GM23338 (cell line): ENCODE data around the gene C2CD3. TPM values are rescaled to one million over a fixed set of nuclear protein-coding genes. Genes with fewer than 3 reads are reported as not detected.

Source experiments
- ATAC-seq: fragments of 200-7000 bp; cut with Tn5 transposase; 3 replicates; pipeline ENCODE4 v1.9.1; 2020
- DNase-seq: peaks from one replicate; pipeline ENCODE4 v3.0.0-alpha.2; 2015; ENCODE audit warnings: low spot score
- H2AFZ ChIP-seq: fragments of 200-600 bp; sonication (generic); 2 replicates; pipeline ENCODE4 v1.8.0; 2016; ENCODE audit warnings: antibody characterized with exemption, mild to moderate bottlenecking, moderate library complexity
- H3F3A ChIP-seq: fragments of 200-600 bp; sonication (generic); replicated peaks from 2 replicates; pipeline ENCODE4 v1.8.0; 2017; ENCODE audit warnings: antibody characterized with exemption, mixed run types, low read depth
- H3K27ac ChIP-seq: fragments of 200-600 bp; sonication (generic); 2 replicates; pipeline ENCODE4 v1.6.1; 2016; ENCODE audit warnings: low read depth
- H3K27me3 ChIP-seq: fragments of 200-600 bp; sonication (generic); 2 replicates; pipeline ENCODE4 v1.8.0; 2016; ENCODE audit warnings: mild to moderate bottlenecking, mixed run types, moderate library complexity; ENCODE audit not compliant: insufficient read depth
- H3K36me3 ChIP-seq: fragments of 200-600 bp; sonication (generic); 2 replicates; pipeline ENCODE4 v1.8.0; 2016; ENCODE audit warnings: mild to moderate bottlenecking; ENCODE audit not compliant: insufficient read depth
- H3K4me1 ChIP-seq: fragments of 200-600 bp; sonication (generic); 2 replicates; pipeline ENCODE4 v1.8.0; 2016; ENCODE audit warnings: mild to moderate bottlenecking, moderate library complexity; ENCODE audit not compliant: insufficient read depth
- H3K4me2 ChIP-seq: fragments of 200-600 bp; sonication (generic); 2 replicates; pipeline ENCODE4 v1.7.1; 2017; ENCODE audit warnings: mixed run types
- H3K4me3 ChIP-seq: fragments of 200-600 bp; sonication (generic); 2 replicates; pipeline ENCODE4 v1.6.1; 2016; ENCODE audit warnings: mixed run types
- H3K79me2 ChIP-seq: fragments of 200-600 bp; sonication (generic); replicated peaks from 2 replicates; pipeline ENCODE4 v1.8.0; 2017; ENCODE audit warnings: mild to moderate bottlenecking; ENCODE audit not compliant: insufficient read depth
- H3K9me2 ChIP-seq: fragments of 200-600 bp; sonication (generic); 2 replicates; pipeline ENCODE4 v1.8.0; 2017; ENCODE audit not compliant: insufficient read depth
- H4K20me1 ChIP-seq: fragments of 200-600 bp; sonication (generic); replicated peaks from 2 replicates; pipeline ENCODE4 v1.8.0; 2017; ENCODE audit warnings: mild to moderate bottlenecking; ENCODE audit not compliant: insufficient read depth
- H3K27ac Mint-ChIP-seq: 2 replicates; pipeline ENCODE4 v1.8.0; 2020; ENCODE audit warnings: inconsistent platforms, mild to moderate bottlenecking, moderate library complexity, mixed read lengths
- H3K27me3 Mint-ChIP-seq: 3 replicates; pipeline ENCODE4 v1.8.0; 2022; ENCODE audit warnings: low read depth, mild to moderate bottlenecking, moderate library complexity, mixed read lengths, inconsistent platforms; ENCODE audit not compliant: insufficient read depth, poor library complexity
- H3K36me3 Mint-ChIP-seq: 3 replicates; pipeline ENCODE4 v1.8.0; 2021; ENCODE audit warnings: low read depth, mild to moderate bottlenecking, inconsistent platforms, moderate library complexity, mixed read lengths
- H3K4me1 Mint-ChIP-seq: 3 replicates; pipeline ENCODE4 v1.8.0; 2020; ENCODE audit warnings: mild to moderate bottlenecking, inconsistent platforms, mixed read lengths
- H3K4me3 Mint-ChIP-seq: 3 replicates; pipeline ENCODE4 v1.8.0; 2021; ENCODE audit warnings: moderate library complexity, mild to moderate bottlenecking, inconsistent platforms, mixed read lengths
- H3K9me3 Mint-ChIP-seq: 3 replicates; pipeline ENCODE4 v1.8.0; 2020; ENCODE audit warnings: moderate library complexity, mild to moderate bottlenecking, inconsistent platforms, mixed read lengths
- CREB1 ChIP-seq: fragments of 250-450 bp; sonication (Bioruptor Pico); IDR thresholded peaks from 2 replicates; pipeline ENCODE4 v1.5.0; 2020; ENCODE audit warnings: low read depth, mild to moderate bottlenecking, moderate library complexity
- EZH2 ChIP-seq: fragments of 200-600 bp; sonication (generic); IDR thresholded peaks from one replicate; pipeline ENCODE4 v1.8.0; 2017; ENCODE audit warnings: antibody characterized with exemption, mild to moderate bottlenecking, low read depth; ENCODE audit not compliant: unreplicated experiment
- EZH2phosphoT487 ChIP-seq: fragments of 200-600 bp; sonication (generic); IDR thresholded peaks from one replicate; pipeline ENCODE4 v1.8.1; 2018; ENCODE audit warnings: antibody characterized with exemption; ENCODE audit not compliant: unreplicated experiment
- JUNB ChIP-seq: IDR thresholded peaks from one replicate; pipeline ENCODE4 v1.6.1; 2016; ENCODE audit warnings: antibody characterized with exemption; ENCODE audit not compliant: unreplicated experiment
- NANOG ChIP-seq: IDR thresholded peaks from 2 replicates; pipeline ENCODE4 v1.6.1; 2016; ENCODE audit warnings: antibody characterized with exemption, borderline replicate concordance
- POLR2AphosphoS5 ChIP-seq: IDR thresholded peaks from 2 replicates; pipeline ENCODE4 v1.6.1; 2016; ENCODE audit warnings: antibody characterized with exemption, low read depth
- ZNF331 ChIP-seq: fragments of 250-450 bp; sonication (Bioruptor Pico); IDR thresholded peaks from 2 replicates; pipeline ENCODE4 v1.5.0; 2020; ENCODE audit warnings: low read depth, mild to moderate bottlenecking, moderate library complexity
- ZNF462 ChIP-seq: fragments of 250-450 bp; sonication (Bioruptor Pico); IDR thresholded peaks from 2 replicates; pipeline ENCODE4 v1.5.0; 2020; ENCODE audit warnings: mild to moderate bottlenecking, moderate library complexity
- polyA plus RNA-seq: library from polyadenylated mRNA; unstranded; fragments of >200 nt; fragmentation: Nextera tagmentation; extraction: Ambion mirVana; gene quantifications from 2 replicates; pipeline ENCODE4 v1.2.1, GENCODE V29; 2016
- total RNA-seq: library from RNA; depleted of rRNA; stranded (reverse); fragments of >200 nt; shearing (Covaris generic); gene quantifications from 2 replicates; pipeline ENCODE4 v1.2.3, GENCODE V29; 2014
- TF ChIP-seq, protein P1 (sequence below): IDR thresholded peaks from one replicate; pipeline ENCODE4 v1.6.1; 2018; ENCODE audit warnings: antibody characterized with exemption; ENCODE audit not compliant: unreplicated experiment
- TF ChIP-seq, protein P2 (sequence below): IDR thresholded peaks from 2 replicates; pipeline ENCODE4 v1.6.1; 2016; ENCODE audit warnings: antibody characterized with exemption

Gene C2CD3
- total and polyA plus RNA-seq, 2 experiments from 2014 or later: 15.5 to 29.5 TPM

GRCh38 chr11:73972187-73972586 lies 198.6 kb downstream of the C2CD3 start:
- H3K27ac Mint-ChIP-seq: no peak overlapping the region
- ATAC-seq (no peak), DNase-seq (no peak)
- Histone ChIP-seq H3F3A (0 out of 2 replicates have a peak, but pooled peaks cover 5% of the 10 kb centered on the region), H3K4me2 (no peak overlapping the region), H3K27ac (no peak overlapping the region), H2AFZ (no peak overlapping the region), H3K27me3 (no peaks in the 10 kb centered on the region), H4K20me1 (no peaks in the 10 kb centered on the region; the same call in 1 of the 2 replicates), H3K4me1 (no peaks in the 10 kb centered on the region), H3K9me2 (no peaks in the 10 kb centered on the region), H3K4me3 (no peak overlapping the region), H3K79me2 (no peaks in the 10 kb centered on the region), H3K36me3 (peaks cover 18% of the 10 kb centered on the region)
- H3K9me3 Mint-ChIP-seq: no peaks in the 10 kb centered on the region; the same call in 2 of the 3 replicates
- TF ChIP-seq ZNF331 (CRISPR knock-in tag) (no peak), POLR2AphosphoS5 (0 out of 2 replicates have a peak, but pooled peaks have one; percentile 2)
- H3K4me3 Mint-ChIP-seq: no peak overlapping the region
- no peaks in the 10 kb centered on the region; the same call in 2 of the 3 replicates for H3K4me1 Mint-ChIP-seq
- H3K36me3 Mint-ChIP-seq: peaks cover 34% of the 10 kb centered on the region
- peaks cover 15% of the 10 kb centered on the region for H3K27me3 Mint-ChIP-seq

DNA sequence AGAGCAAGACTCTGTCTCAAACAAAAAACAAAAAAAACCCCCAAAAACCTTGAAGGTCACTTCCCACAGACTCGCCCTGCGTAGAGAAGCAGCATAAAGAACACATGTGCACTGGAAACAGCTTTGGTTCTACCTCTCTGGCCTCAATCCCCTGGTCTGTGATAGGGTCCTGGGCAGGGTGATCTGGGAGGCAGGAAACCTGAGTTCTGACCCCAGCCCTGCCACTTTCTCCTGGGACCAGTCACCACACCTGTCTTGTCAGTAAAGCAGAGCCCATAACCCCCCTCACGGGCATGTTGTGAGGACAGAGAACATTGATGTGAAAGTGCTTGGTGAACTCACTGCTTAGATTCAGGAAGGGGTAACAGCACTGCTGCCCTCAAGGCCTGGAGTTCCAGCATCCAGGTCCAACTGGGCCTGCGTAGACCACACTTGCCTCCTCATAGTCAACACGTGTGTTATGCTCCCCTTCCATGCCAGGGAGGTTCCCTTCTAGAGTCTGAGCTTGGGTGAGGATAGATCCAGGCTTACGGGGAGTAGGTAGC lies 199.6 kb downstream of the C2CD3 start:
- Histone ChIP-seq H4K20me1 (no peaks in the 10 kb centered on the region; the same call in 1 of the 2 replicates), H3K4me3 (no peak overlapping the region), H3K79me2 (no peaks in the 10 kb centered on the region), H3K36me3 (peaks cover 10% of the 10 kb centered on the region), H3K4me2 (no peak overlapping the region), H3F3A (0 out of 2 replicates have a peak, but pooled peaks cover 5% of the 10 kb centered on the region), H3K27me3 (no peaks in the 10 kb centered on the region), H3K9me2 (no peaks in the 10 kb centered on the region), H3K4me1 (no peaks in the 10 kb centered on the region), H2AFZ (no peak overlapping the region), H3K27ac (no peak overlapping the region)
- TF ChIP-seq JUNB: no peak
- TF ChIP-seq, protein P1, sequence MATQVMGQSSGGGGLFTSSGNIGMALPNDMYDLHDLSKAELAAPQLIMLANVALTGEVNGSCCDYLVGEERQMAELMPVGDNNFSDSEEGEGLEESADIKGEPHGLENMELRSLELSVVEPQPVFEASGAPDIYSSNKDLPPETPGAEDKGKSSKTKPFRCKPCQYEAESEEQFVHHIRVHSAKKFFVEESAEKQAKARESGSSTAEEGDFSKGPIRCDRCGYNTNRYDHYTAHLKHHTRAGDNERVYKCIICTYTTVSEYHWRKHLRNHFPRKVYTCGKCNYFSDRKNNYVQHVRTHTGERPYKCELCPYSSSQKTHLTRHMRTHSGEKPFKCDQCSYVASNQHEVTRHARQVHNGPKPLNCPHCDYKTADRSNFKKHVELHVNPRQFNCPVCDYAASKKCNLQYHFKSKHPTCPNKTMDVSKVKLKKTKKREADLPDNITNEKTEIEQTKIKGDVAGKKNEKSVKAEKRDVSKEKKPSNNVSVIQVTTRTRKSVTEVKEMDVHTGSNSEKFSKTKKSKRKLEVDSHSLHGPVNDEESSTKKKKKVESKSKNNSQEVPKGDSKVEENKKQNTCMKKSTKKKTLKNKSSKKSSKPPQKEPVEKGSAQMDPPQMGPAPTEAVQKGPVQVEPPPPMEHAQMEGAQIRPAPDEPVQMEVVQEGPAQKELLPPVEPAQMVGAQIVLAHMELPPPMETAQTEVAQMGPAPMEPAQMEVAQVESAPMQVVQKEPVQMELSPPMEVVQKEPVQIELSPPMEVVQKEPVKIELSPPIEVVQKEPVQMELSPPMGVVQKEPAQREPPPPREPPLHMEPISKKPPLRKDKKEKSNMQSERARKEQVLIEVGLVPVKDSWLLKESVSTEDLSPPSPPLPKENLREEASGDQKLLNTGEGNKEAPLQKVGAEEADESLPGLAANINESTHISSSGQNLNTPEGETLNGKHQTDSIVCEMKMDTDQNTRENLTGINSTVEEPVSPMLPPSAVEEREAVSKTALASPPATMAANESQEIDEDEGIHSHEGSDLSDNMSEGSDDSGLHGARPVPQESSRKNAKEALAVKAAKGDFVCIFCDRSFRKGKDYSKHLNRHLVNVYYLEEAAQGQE: no peak
- TF ChIP-seq, protein P2, sequence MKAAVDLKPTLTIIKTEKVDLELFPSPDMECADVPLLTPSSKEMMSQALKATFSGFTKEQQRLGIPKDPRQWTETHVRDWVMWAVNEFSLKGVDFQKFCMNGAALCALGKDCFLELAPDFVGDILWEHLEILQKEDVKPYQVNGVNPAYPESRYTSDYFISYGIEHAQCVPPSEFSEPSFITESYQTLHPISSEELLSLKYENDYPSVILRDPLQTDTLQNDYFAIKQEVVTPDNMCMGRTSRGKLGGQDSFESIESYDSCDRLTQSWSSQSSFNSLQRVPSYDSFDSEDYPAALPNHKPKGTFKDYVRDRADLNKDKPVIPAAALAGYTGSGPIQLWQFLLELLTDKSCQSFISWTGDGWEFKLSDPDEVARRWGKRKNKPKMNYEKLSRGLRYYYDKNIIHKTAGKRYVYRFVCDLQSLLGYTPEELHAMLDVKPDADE: no peak
- TF ChIP-seq ZNF462 (CRISPR knock-in tag): no peak
- TF ChIP-seq CREB1 (CRISPR knock-in tag): no peak
- TF ChIP-seq NANOG: no peak
- TF ChIP-seq EZH2phosphoT487: no peak
- TF ChIP-seq EZH2: no peak
- TF ChIP-seq ZNF331 (CRISPR knock-in tag): no peak
- TF ChIP-seq POLR2AphosphoS5: no peak; the same call in 1 of the 2 replicates
- Mint-ChIP-seq H3K9me3 (no peaks in the 10 kb centered on the region; the same call in 2 of the 3 replicates), H3K36me3 (peaks cover 24% of the 10 kb centered on the region), H3K27me3 (peaks cover 15% of the 10 kb centered on the region), H3K4me3 (no peak overlapping the region), H3K27ac (0 out of 2 replicates have a peak overlapping the region, but pooled peaks have one; percentile 5), H3K4me1 (no peaks in the 10 kb centered on the region; the same call in 2 of the 3 replicates)
- no peak for DNase-seq
- ATAC-seq: no peak
